ENCODE data around the gene FADS2.

The FADS2 gene

DNA sequence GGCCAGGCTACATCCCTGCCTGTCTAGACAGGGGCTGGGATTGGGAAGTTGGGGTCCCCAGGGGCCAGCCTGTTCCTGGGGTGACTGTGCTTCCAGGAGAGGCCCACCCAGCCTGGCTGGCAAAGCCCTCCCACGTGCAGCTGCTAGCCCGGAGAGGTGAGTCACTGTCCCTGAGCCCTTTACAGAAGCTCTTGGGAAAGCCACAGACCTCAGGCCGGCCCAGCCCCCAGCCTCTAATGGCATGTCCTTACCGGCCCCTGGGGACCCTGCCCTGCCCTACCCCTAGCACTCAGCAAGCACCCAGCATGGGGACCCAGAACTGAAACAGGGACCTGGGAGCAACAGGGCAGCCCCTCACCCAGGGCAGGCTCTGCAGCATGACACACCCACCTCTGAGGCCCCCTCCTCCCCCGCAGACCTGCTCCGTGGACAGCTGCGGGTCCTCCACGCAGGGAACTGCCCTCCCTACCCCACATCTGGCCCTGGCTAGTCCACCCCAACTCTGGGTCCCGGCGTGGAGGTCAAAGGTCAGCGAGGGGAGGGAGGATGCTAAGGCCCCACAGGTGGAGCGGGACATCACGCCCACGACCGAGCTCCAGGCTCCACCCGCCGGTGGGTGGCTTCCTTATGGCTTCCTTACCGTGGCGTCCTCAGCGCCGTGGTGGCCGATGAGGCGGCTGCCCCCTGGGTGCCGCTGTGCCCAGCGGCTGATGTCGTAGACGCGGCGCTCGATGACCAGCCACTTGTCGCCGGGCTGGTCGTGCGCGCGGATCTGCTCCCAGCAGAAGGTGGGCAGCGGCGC is 62.6 kb downstream of the FADS2 start:
- no peak for DNase-seq
- no peak overlapping the region for H3K27ac Mint-ChIP-seq
- H3K9me3 Mint-ChIP-seq, result no peaks in the 10 kb centered on the region
- H3K4me1 Mint-ChIP-seq, result peaks cover 4% of the 10 kb centered on the region
- H3K27me3 Mint-ChIP-seq (ENCODE audit: low read depth, poor library complexity), result peaks cover 34% of the 10 kb centered on the region
- no peaks in the 10 kb centered on the region for H3K36me3 Mint-ChIP-seq (ENCODE audit: low read depth)
- H3K4me3 Mint-ChIP-seq, result peak overlapping the region; percentile 76
- no peak for TF ChIP-seq CTCF (IDR thresholded peaks at IDR 0.05)

DNA sequence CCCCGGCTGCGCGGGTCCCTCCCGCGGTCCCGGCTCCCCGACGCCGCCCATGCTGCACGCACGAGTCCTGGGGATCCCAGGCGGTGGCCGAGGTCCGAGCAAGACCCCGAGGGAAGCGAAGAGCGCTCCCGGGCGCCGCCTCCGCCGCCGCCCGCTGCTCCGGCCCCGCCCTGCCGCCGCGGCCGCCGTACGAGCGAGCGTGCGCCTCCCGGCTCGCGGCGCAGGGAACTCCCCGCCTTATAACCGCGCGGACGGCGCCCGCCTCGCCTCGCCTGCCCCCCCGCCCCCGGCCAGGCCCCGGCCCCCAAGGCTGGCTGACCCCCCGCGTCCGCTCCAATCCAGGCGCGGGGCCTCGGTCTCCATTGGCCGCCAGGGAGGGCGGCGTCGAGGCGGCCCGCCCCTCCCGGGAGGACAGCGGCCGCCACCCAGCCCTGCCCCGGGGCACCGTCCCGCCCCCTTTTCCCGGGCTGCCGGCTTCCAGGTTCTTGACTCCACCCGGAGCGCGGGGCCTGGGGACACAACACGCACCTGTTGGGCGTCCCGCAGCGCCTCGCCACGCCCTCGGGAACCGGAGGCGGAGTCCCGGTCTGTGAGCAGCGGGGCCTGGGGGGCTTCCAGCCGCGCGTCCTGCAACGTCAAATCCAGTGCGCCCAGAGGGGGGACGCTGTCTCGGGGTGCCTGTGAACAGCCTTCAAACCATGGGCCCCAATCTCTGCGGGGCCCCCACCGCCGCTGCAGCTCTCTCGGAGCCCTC is 63.4 kb downstream of the FADS2 start, which contains the start of gene FADS3:
TSS of gene FADS3 (minus strand) at position 215 of the 754 bp plus-strand sequence. CDS start at position 51, 164 bp downstream.
- no peak within 1 kb of the TSS for H3K27ac Mint-ChIP-seq
- peak; percentile 90 for DNase-seq

DNA sequence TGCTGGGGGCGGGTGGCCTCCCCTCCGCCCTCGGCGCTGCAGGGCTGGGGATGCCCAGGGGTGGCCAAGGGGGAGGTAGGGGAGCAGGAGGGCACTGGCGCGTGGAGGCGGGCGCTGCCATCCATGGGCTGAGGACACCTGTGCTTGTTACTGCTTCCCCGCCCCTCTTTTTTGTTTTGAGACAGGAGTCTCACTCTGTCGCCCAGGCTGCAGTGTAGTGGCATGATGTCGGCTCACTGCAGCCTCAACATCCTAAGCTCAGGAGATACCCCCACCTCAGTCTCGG is 63.9 kb downstream of the FADS2 start:
- no peaks in the 10 kb centered on the region for H3K36me3 Mint-ChIP-seq (ENCODE audit: low read depth)
- H3K27ac Mint-ChIP-seq, result no peak overlapping the region
- peaks cover 38% of the 10 kb centered on the region for H3K27me3 Mint-ChIP-seq (ENCODE audit: low read depth, poor library complexity)
- no peaks in the 10 kb centered on the region for H3K9me3 Mint-ChIP-seq
- H3K4me1 Mint-ChIP-seq, result peaks cover 4% of the 10 kb centered on the region
- H3K4me3 Mint-ChIP-seq, result peak overlapping the region; percentile 73
- no peak for DNase-seq
- TF ChIP-seq CTCF (IDR thresholded peaks at IDR 0.05), result no peak

More for the DNA sequence above, 63.4 kb downstream of the FADS2 start, which contains the start of gene FADS3:
- H3K36me3 Mint-ChIP-seq (ENCODE audit: low read depth), result no peaks in the 10 kb centered on the region
- peak within 1 kb of the TSS; percentile 76 for H3K4me3 Mint-ChIP-seq
- peaks cover 4% of the 10 kb centered on the region for H3K4me1 Mint-ChIP-seq
- no peak for TF ChIP-seq CTCF (IDR thresholded peaks at IDR 0.05)
- H3K9me3 Mint-ChIP-seq, result no peaks in the 10 kb centered on the region
- H3K27me3 Mint-ChIP-seq (ENCODE audit: low read depth, poor library complexity), result peaks cover 35% of the 10 kb centered on the region

DNA sequence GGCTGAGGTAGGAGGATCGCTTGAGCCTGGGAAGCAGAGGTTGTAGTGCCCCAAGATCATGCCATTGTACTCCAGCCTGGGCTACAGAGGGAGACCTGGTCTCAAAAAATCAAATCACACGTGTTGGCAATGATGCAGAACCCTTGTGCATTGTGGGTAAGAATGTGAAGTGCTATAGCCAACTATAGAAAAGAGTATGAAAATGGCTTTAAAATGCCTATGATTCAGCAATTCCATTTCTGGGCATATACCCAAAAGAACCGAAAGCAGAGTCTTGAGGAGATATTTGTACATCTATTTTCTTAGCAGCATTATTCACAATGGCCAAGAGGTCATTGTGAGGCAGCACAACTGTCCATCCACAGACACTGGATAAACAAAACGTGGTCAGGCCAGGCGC is 65.9 kb downstream of the FADS2 start:
- Mint-ChIP-seq H3K36me3 (ENCODE audit: low read depth) (no peaks in the 10 kb centered on the region), H3K4me1 (peaks cover 4% of the 10 kb centered on the region), H3K4me3 (no peak overlapping the region), H3K9me3 (no peaks in the 10 kb centered on the region), H3K27me3 (ENCODE audit: low read depth, poor library complexity) (peaks cover 38% of the 10 kb centered on the region), H3K27ac (no peak overlapping the region)
- no peak for TF ChIP-seq CTCF (IDR thresholded peaks at IDR 0.05)
- no peak for DNase-seq

DNA sequence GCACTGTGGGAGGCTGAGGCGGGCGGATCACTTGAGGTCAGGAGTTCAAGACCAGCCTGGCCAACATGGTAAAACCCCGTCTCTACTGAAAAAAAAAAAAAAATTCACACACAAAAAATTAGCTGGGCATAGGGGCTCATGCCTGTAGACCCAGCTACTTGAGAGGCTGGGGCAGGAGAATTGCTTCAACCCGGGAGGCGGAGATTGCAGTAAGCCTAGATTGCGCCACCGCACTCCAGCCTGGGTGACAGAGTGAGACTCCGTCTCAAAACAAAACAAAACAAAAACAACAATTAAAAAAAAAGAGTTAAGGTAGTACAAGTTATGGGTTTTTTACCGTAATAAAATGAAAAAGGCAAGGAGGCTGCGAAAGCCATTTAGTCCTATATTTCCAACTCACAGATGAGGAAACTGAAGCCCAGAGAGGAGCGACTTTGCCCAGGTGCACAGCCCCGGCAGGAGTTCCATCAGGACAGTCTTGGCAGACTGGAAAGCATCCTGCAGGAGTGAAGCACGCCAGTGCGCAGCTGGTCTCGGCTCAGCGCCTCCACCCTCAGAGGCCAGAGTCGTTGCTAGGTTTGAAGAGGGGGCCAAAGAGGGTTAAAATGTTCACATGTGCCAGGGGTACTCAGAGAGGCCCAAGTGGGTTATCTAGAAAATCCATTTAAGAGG is 67.1 kb downstream of the FADS2 start:
- no peak for TF ChIP-seq CTCF (IDR thresholded peaks at IDR 0.05)
- H3K4me3 Mint-ChIP-seq, result no peak overlapping the region
- peaks cover 31% of the 10 kb centered on the region for H3K27me3 Mint-ChIP-seq (ENCODE audit: low read depth, poor library complexity)
- no peaks in the 10 kb centered on the region for H3K9me3 Mint-ChIP-seq
- no peak for DNase-seq
- no peaks in the 10 kb centered on the region for H3K36me3 Mint-ChIP-seq (ENCODE audit: low read depth)
- H3K4me1 Mint-ChIP-seq, result peaks cover 11% of the 10 kb centered on the region
- H3K27ac Mint-ChIP-seq, result no peak overlapping the region
